Measurements from ENCODE around the gene TSKS. TPM values are rescaled to one million over a fixed set of nuclear protein-coding genes. Genes with fewer than 3 reads are reported as not detected.

Gene TSKS
- total RNA-seq, 4 donors from 2014 or later, result 0.32 to 12.7 (median 0.82) TPM; not detected in 1

- 0 to 19% methylated on average over 3 to 38 of the region's 39 CpGs for WGBS, 2 donors (ENCODE audit: low coverage in 1 of 2)
- DNase-seq, result no peak
- H3K4me3 ChIP-seq, result peak overlapping the region in 3 of 4 donors; percentile 36 to 54 (median 38)
- H3K27me3 ChIP-seq, result peaks cover 42% of the 10 kb centered on the region
- peaks cover 11 to 26% (median 20%) of the 10 kb centered on the region in 4 donors for H3K4me1 ChIP-seq
- no peaks in the 10 kb centered on the region for H3K36me3 ChIP-seq
- intact Hi-C loops (cut with DNase I; ENCODE audit: low total_unique reads) (no loop called here), in situ Hi-C loops (cut with MboI; ENCODE audit: low pct_ligation_motif_present in 1 of 4, low pct_unique_long_range_greater_than_20kb in 1 of 4, low sequenced_read_pairs in 3 of 4) (no loop called here)
- no peaks in the 10 kb centered on the region for H3K9me3 ChIP-seq
- peak overlapping the region in 2 of 4 donors; percentile 71 to 73 for H3K27ac ChIP-seq
- TF ChIP-seq EP300 (IDR thresholded peaks at IDR 0.05; ENCODE audit: low read depth), result no peak
- no peak for TF ChIP-seq POLR2A (IDR thresholded peaks at IDR 0.05)
- TF ChIP-seq CTCF (IDR thresholded peaks at IDR 0.05), result no peak
- TF ChIP-seq POLR2AphosphoS5 (IDR thresholded peaks at IDR 0.05), result no peak
Observed at GRCh38 chr19:49691243-49692146, 71.6 kb downstream of the TSKS start.

GRCh38 chr19:49690656-49691242, 72.4 kb downstream of the TSKS start, which contains the start of gene CPT1C:
CPT1C (plus strand) TSS chr19:49691116; CDS start chr19:49692253, 1,137 bp downstream.
- intact Hi-C loops (cut with DNase I; ENCODE audit: low total_unique reads), result no loop called here
- Histone ChIP-seq H3K27me3 (peaks cover 42% of the 10 kb centered on the region), H3K9me3 (no peaks in the 10 kb centered on the region), H3K4me3 (peak within 1 kb of the TSS; percentile 20 to 54 (median 37)), H3K36me3 (no peaks in the 10 kb centered on the region), H3K4me1 (peaks cover 11 to 26% (median 20%) of the 10 kb centered on the region in 4 donors), H3K27ac (peak within 1 kb of the TSS; percentile 38 to 73 (median 61))
- DNase-seq, result peak; percentile 75
- 0 to 8% methylated on average over 10 to 38 of the region's 38 CpGs for WGBS, 2 donors (ENCODE audit: low coverage in 1 of 2)
- in situ Hi-C loops (cut with MboI; ENCODE audit: low pct_ligation_motif_present in 1 of 4, low pct_unique_long_range_greater_than_20kb in 1 of 4, low sequenced_read_pairs in 3 of 4), result no loop called here
- TF ChIP-seq CTCF (IDR thresholded peaks at IDR 0.05) (no peak), EP300 (IDR thresholded peaks at IDR 0.05; ENCODE audit: low read depth) (no peak), POLR2A (IDR thresholded peaks at IDR 0.05) (peak; percentile 42), POLR2AphosphoS5 (IDR thresholded peaks at IDR 0.05) (peak in 2 of 3 donors; percentile 45 to 63)

- H3K9me3 ChIP-seq, result no peaks in the 10 kb centered on the region
- peaks cover 42% of the 10 kb centered on the region for H3K27me3 ChIP-seq
- intact Hi-C loops (cut with DNase I; ENCODE audit: low total_unique reads) (no loop called here), in situ Hi-C loops (cut with MboI; ENCODE audit: low pct_ligation_motif_present in 1 of 4, low pct_unique_long_range_greater_than_20kb in 1 of 4, low sequenced_read_pairs in 3 of 4) (no loop called here)
- DNase-seq, result no peak
- 22% methylated on average over 32 of the region's 39 CpGs; no CpG with 5 or more reads in 1 of the 2 donors for WGBS, 2 donors (ENCODE audit: low coverage in 1 of 2)
- TF ChIP-seq POLR2A (IDR thresholded peaks at IDR 0.05) (no peak), CTCF (IDR thresholded peaks at IDR 0.05) (peak in 3 of 5 experiments; percentile 3 to 8 (median 8)), EP300 (IDR thresholded peaks at IDR 0.05; ENCODE audit: low read depth) (no peak), POLR2AphosphoS5 (IDR thresholded peaks at IDR 0.05) (no peak)
- peaks cover 11 to 26% (median 20%) of the 10 kb centered on the region in 4 donors for H3K4me1 ChIP-seq
- peak overlapping the region; percentile 20 to 54 (median 37) for H3K4me3 ChIP-seq
- peaks cover 0 to 5% (median 0%) of the 10 kb centered on the region in 4 donors for H3K36me3 ChIP-seq
- H3K27ac ChIP-seq, result peak overlapping the region; percentile 38 to 73 (median 61)
Observed at GRCh38 chr19:49690079-49690655, 72.9 kb downstream of the TSKS start.

Small RNA genes within 50 kb of the gene (small RNA-seq; reads per million reads assigned to genes)
- gene MIR6799 (0 to 0.14 (median 0) reads per million in 4 donors), gene RNU6-841P (0 reads per million in 4 donors)

Other genes with a start within 250 kb of the TSKS start
- gene RCN3, start 235.3 kb downstream of the TSKS start, total RNA-seq, result 100 to 1,000 TPM in 1 of 4 donors, 10 to 100 TPM in 3; 26.2 to 119 (median 57.4) TPM
- 100 to 1,000 TPM in 1 of 4 donors, 10 to 100 TPM in 3; 56.5 to 105 (median 74.4) TPM for gene NOSIP, start 182.8 kb downstream of the TSKS start, total RNA-seq
- 10 to 100 TPM in 2 of 4 donors, 1 to 10 TPM in 1, under 1 TPM in 1; 0.40 to 22.7 (median 12.2) TPM for gene PRRG2, start 182.0 kb downstream of the TSKS start, total RNA-seq
- gene PRR12, start 172.1 kb downstream of the TSKS start, total RNA-seq, result 10 to 100 TPM; 12.2 to 54.7 (median 30.0) TPM
- gene RRAS, start 123.2 kb downstream of the TSKS start, total RNA-seq, result 10 to 100 TPM; 31.8 to 97.6 (median 58.2) TPM
- 100 to 1,000 TPM in 1 of 4 donors, 10 to 100 TPM in 3; 20.2 to 118 (median 32.7) TPM for gene SCAF1, start 121.1 kb downstream of the TSKS start, total RNA-seq
- gene IRF3, start 97.4 kb downstream of the TSKS start, total RNA-seq, result 100 to 1,000 TPM in 2 of 4 donors, 10 to 100 TPM in 2; 73.0 to 164 (median 104) TPM
- 10 to 100 TPM in 1 of 4 donors, 1 to 10 TPM in 3; 5.4 to 10.2 (median 6.9) TPM for gene BCL2L12, start 97.4 kb downstream of the TSKS start, total RNA-seq
- gene PRMT1, start 86.0 kb downstream of the TSKS start, total RNA-seq, result 100 to 1,000 TPM in 1 of 4 donors, 10 to 100 TPM in 3; 45.6 to 116 (median 70.3) TPM
- gene ADM5, start 73.7 kb downstream of the TSKS start, total RNA-seq, result under 1 TPM in 2 of 4 donors, not detected in 2; 0.41 to 0.95 TPM
- 10 to 100 TPM in 1 of 4 donors, 1 to 10 TPM in 3; 1.5 to 10.9 (median 2.2) TPM for gene CPT1C, start 72.2 kb downstream of the TSKS start, total RNA-seq
- gene AP2A1, start 3.7 kb upstream of the TSKS start, total RNA-seq, result 100 to 1,000 TPM in 2 of 4 donors, 10 to 100 TPM in 2; 71.1 to 125 (median 93.0) TPM
- gene FUZ, start 50.0 kb upstream of the TSKS start, total RNA-seq, result 10 to 100 TPM; 10.2 to 20.1 (median 13.1) TPM
- gene MED25, start 55.0 kb upstream of the TSKS start, total RNA-seq, result 10 to 100 TPM; 26.9 to 46.6 (median 38.7) TPM
- gene PTOV1, start 87.9 kb upstream of the TSKS start, total RNA-seq, result 100 to 1,000 TPM in 1 of 4 donors, 10 to 100 TPM in 3; 62.3 to 203 (median 66.8) TPM
- 100 to 1,000 TPM in 2 of 4 donors, 10 to 100 TPM in 2; 60.8 to 128 (median 99.6) TPM for gene PNKP, start 104.3 kb upstream of the TSKS start, total RNA-seq
- 10 to 100 TPM; 15.3 to 29.7 (median 22.7) TPM for gene AKT1S1, start 114.0 kb upstream of the TSKS start, total RNA-seq
- gene TBC1D17, start 114.4 kb upstream of the TSKS start, total RNA-seq, result 10 to 100 TPM; 26.4 to 80.8 (median 47.9) TPM
- gene IL4I1, start 133.6 kb upstream of the TSKS start, total RNA-seq, result 1 to 10 TPM in 1 of 4 donors, not detected in 3; 2.1 TPM
- 10 to 100 TPM in 1 of 4 donors, 1 to 10 TPM in 3; 2.6 to 10.5 (median 5.4) TPM for gene ATF5, start 165.9 kb upstream of the TSKS start, total RNA-seq
- gene NUP62, start 166.2 kb upstream of the TSKS start, total RNA-seq, result 100 to 1,000 TPM in 1 of 4 donors, 10 to 100 TPM in 3; 30.3 to 136 (median 32.6) TPM
- 1 to 10 TPM in 2 of 4 donors, not detected in 2; 1.2 to 3.2 TPM for gene SIGLEC11, start 197.9 kb upstream of the TSKS start, total RNA-seq